Measurements from ENCODE around the gene SLC35G3.

DNA sequence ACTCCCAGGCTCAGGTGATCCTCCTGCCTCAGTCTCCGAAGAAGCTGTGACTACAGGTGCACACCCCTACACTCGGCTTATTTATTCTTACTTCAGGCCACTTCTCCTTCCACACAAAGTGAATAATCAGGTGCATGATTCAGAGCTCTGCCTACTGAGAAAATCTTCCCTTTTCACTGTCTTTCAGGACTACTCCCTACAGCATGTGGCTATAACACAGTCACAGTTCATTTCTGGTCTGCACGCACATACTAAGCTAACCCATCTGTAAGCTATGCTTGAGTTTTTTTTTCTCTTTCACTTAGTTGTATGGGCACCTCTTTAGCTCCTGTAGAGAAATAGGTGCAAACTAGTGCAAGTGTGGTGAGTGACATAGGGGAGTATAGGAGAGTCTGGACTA lies 41.1 kb upstream of the SLC35G3 start:
- TF ChIP-seq, protein P1, sequence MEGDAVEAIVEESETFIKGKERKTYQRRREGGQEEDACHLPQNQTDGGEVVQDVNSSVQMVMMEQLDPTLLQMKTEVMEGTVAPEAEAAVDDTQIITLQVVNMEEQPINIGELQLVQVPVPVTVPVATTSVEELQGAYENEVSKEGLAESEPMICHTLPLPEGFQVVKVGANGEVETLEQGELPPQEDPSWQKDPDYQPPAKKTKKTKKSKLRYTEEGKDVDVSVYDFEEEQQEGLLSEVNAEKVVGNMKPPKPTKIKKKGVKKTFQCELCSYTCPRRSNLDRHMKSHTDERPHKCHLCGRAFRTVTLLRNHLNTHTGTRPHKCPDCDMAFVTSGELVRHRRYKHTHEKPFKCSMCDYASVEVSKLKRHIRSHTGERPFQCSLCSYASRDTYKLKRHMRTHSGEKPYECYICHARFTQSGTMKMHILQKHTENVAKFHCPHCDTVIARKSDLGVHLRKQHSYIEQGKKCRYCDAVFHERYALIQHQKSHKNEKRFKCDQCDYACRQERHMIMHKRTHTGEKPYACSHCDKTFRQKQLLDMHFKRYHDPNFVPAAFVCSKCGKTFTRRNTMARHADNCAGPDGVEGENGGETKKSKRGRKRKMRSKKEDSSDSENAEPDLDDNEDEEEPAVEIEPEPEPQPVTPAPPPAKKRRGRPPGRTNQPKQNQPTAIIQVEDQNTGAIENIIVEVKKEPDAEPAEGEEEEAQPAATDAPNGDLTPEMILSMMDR (conservative IDR thresholded peaks at IDR 0.05; ENCODE audit: low read depth, low read length) = no peak
- no peak for TF ChIP-seq EZH2 (IDR thresholded peaks at IDR 0.05; ENCODE audit: borderline replicate concordance, low read depth, low read length, poor library complexity, severe bottlenecking)
